ENCODE measurements around the gene S100A13. TPM values are rescaled to one million over a fixed set of nuclear protein-coding genes. Genes with fewer than 3 reads are reported as not detected.

S100A13 gene
- total and polyA plus RNA-seq, 10 of the 15 experiments (the other 5 are each of a cell fraction or from before 2014, with no cell fraction given): 5.7 to 30.9 (median 9.1) TPM

GRCh38 chr1:153633754-153634665, 6.7 kb upstream of the S100A13 start, which contains the start of gene CHTOP (continued):
- TF ChIP-seq E2F8 (IDR thresholded peaks at IDR 0.05; ENCODE audit: low read depth, partially characterized antibody): no peak
- TF ChIP-seq MAX (IDR thresholded peaks at IDR 0.05; ENCODE audit: low read depth, low read length): peak; percentile 79
- no peak for TF ChIP-seq STAT3 (IDR thresholded peaks at IDR 0.05; ENCODE audit: low read depth, low read length)
- TF ChIP-seq ZBED1 (IDR thresholded peaks at IDR 0.05; ENCODE audit: borderline replicate concordance): peak; percentile 47; the same call in 1 of the 2 replicates
- TF ChIP-seq POLR2A (IDR thresholded peaks at IDR 0.05; ENCODE audit: low read depth, low read length): peak; percentile 98
- TF ChIP-seq ZNF384 (IDR thresholded peaks at IDR 0.05; ENCODE audit: borderline replicate concordance, low read depth, low read length): no peak
- no peak for TF ChIP-seq IRF3 (IDR thresholded peaks at IDR 0.05)
- no peak for TF ChIP-seq NFYB (IDR thresholded peaks at IDR 0.05; ENCODE audit: insufficient read depth, low read depth, low read length)
- TF ChIP-seq CBX5 (IDR thresholded peaks at IDR 0.05; ENCODE audit: low read depth): peak; percentile 84; the same call in 1 of the 2 replicates
- no peak for TF ChIP-seq ZNF24 (IDR thresholded peaks at IDR 0.05)
- TF ChIP-seq SMARCA5 (IDR thresholded peaks at IDR 0.05): peak; percentile 100
- no peak for TF ChIP-seq HSF1 (IDR thresholded peaks at IDR 0.05; ENCODE audit: low read depth, low read length)
- peak; percentile 20; the same call in 1 of the 2 replicates for TF ChIP-seq MXI1 (IDR thresholded peaks at IDR 0.05; ENCODE audit: low read depth, low read length)
- no peak for TF ChIP-seq RCOR1 (conservative IDR thresholded peaks at IDR 0.05; ENCODE audit: low read depth, low read length)
- peak; percentile 76; the same call in 1 of the 2 replicates for TF ChIP-seq POLR2AphosphoS2 (IDR thresholded peaks at IDR 0.05; ENCODE audit: low read depth, low read length)
- peak; percentile 44; a peak in 1 of 4 replicates for TF ChIP-seq IKZF2 (IDR thresholded peaks at IDR 0.05)
- TF ChIP-seq NR2C1 (IDR thresholded peaks at IDR 0.05): peak; percentile 78
- peak; percentile 70; the same call in 2 of the 3 replicates for TF ChIP-seq POU2F2 (IDR thresholded peaks at IDR 0.05; ENCODE audit: borderline replicate concordance, low read depth, low read length)
- no peak for TF ChIP-seq ESRRA (IDR thresholded peaks at IDR 0.05; ENCODE audit: low read length)
- TF ChIP-seq ZNF207 (IDR thresholded peaks at IDR 0.05; ENCODE audit: borderline replicate concordance): peak; percentile 88; the same call in 1 of the 2 replicates
- no peak for TF ChIP-seq MYB (IDR thresholded peaks at IDR 0.05; ENCODE audit: borderline replicate concordance, low read depth, low read length)
- peak; percentile 80 for TF ChIP-seq TCF3 (IDR thresholded peaks at IDR 0.05; ENCODE audit: borderline replicate concordance, insufficient read depth, low read depth, low read length)
- no peak for TF ChIP-seq PAX8 (IDR thresholded peaks at IDR 0.05)
- peak; percentile 86 for TF ChIP-seq PKNOX1 (IDR thresholded peaks at IDR 0.05)
